ENCODE data around the gene CALML5.

Gene CALML5

GRCh38 chr10:5542100-5542499 lies 42.7 kb upstream of the CALML5 start:
- intact Hi-C loops (cut with DNase I; ENCODE audit: low total_unique reads), result no loop called here
- H3K4me1 ChIP-seq, result peaks cover 6 to 51% (median 38%) of the 10 kb centered on the region in 4 donors

GRCh38 chr10:5540891-5541290 lies 41.5 kb upstream of the CALML5 start:
- no peak for TF ChIP-seq CTCF (IDR thresholded peaks at IDR 0.05)
- no peaks in the 10 kb centered on the region for H3K27me3 ChIP-seq
- peak in 1 of 2 donors; percentile 16 for DNase-seq
- H3K27ac ChIP-seq, result no peak overlapping the region
- intact Hi-C loops (cut with DNase I; ENCODE audit: low total_unique reads), result no loop called here
- H3K36me3 ChIP-seq, result no peaks in the 10 kb centered on the region
- peaks cover 4 to 51% (median 31%) of the 10 kb centered on the region in 4 donors for H3K4me1 ChIP-seq
- peaks cover 0 to 6% (median 0%) of the 10 kb centered on the region in 3 donors for H3K9me3 ChIP-seq
- H3K4me3 ChIP-seq, result no peak overlapping the region

More at GRCh38 chr10:5542100-5542499, 42.7 kb upstream of the CALML5 start:
- Histone ChIP-seq H3K36me3 (no peaks in the 10 kb centered on the region), H3K27ac (no peak overlapping the region), H3K27me3 (no peaks in the 10 kb centered on the region), H3K9me3 (peaks cover 0 to 6% (median 0%) of the 10 kb centered on the region in 3 donors), H3K4me3 (no peak overlapping the region)
- TF ChIP-seq CTCF (IDR thresholded peaks at IDR 0.05), result no peak
- DNase-seq, result no peak

- DNase-seq, result peak; percentile 6 to 33
- H3K4me1 ChIP-seq, result peaks cover 0 to 47% (median 24%) of the 10 kb centered on the region in 4 donors
- intact Hi-C loops (cut with DNase I; ENCODE audit: low total_unique reads), result no loop called here
- H3K4me3 ChIP-seq, result no peak overlapping the region
- no peak for TF ChIP-seq CTCF (IDR thresholded peaks at IDR 0.05)
- no peaks in the 10 kb centered on the region for H3K27me3 ChIP-seq
- H3K9me3 ChIP-seq, result peaks cover 0 to 6% (median 0%) of the 10 kb centered on the region in 3 donors
- H3K27ac ChIP-seq, result no peak overlapping the region
- no peaks in the 10 kb centered on the region for H3K36me3 ChIP-seq
Measured at GRCh38 chr10:5540080-5540479, 40.7 kb upstream of the CALML5 start.

GRCh38 chr10:5538892-5539651 lies 39.7 kb upstream of the CALML5 start:
- intact Hi-C loops (cut with DNase I; ENCODE audit: low total_unique reads), result no loop called here

GRCh38 chr10:5538446-5538845 lies 39.1 kb upstream of the CALML5 start:
- intact Hi-C loops (cut with DNase I; ENCODE audit: low total_unique reads), result no loop called here
- Histone ChIP-seq H3K4me1 (peaks cover 0 to 49% (median 30%) of the 10 kb centered on the region in 4 donors), H3K27me3 (no peaks in the 10 kb centered on the region), H3K36me3 (no peaks in the 10 kb centered on the region), H3K27ac (peak overlapping the region in 1 of 2 donors; percentile 72), H3K4me3 (no peak overlapping the region), H3K9me3 (no peaks in the 10 kb centered on the region)
- no peak for TF ChIP-seq CTCF (IDR thresholded peaks at IDR 0.05)
- peak; percentile 12 to 17 for DNase-seq

More at GRCh38 chr10:5538892-5539651, 39.7 kb upstream of the CALML5 start:
- Histone ChIP-seq H3K36me3 (no peaks in the 10 kb centered on the region), H3K27ac (no peak overlapping the region), H3K4me1 (peaks cover 0 to 47% (median 26%) of the 10 kb centered on the region in 4 donors), H3K27me3 (no peaks in the 10 kb centered on the region), H3K9me3 (peaks cover 0 to 5% (median 0%) of the 10 kb centered on the region in 3 donors), H3K4me3 (no peak overlapping the region)
- DNase-seq, result peak; percentile 7 to 53
- no peak for TF ChIP-seq CTCF (IDR thresholded peaks at IDR 0.05)
